ENCODE measurements around the gene TMEM51. TPM values are rescaled to one million over a fixed set of nuclear protein-coding genes. Genes with fewer than 3 reads are reported as not detected.

The TMEM51 gene
- total RNA-seq, 1 donor from 2014 or later, result 31.4 TPM

DNA sequence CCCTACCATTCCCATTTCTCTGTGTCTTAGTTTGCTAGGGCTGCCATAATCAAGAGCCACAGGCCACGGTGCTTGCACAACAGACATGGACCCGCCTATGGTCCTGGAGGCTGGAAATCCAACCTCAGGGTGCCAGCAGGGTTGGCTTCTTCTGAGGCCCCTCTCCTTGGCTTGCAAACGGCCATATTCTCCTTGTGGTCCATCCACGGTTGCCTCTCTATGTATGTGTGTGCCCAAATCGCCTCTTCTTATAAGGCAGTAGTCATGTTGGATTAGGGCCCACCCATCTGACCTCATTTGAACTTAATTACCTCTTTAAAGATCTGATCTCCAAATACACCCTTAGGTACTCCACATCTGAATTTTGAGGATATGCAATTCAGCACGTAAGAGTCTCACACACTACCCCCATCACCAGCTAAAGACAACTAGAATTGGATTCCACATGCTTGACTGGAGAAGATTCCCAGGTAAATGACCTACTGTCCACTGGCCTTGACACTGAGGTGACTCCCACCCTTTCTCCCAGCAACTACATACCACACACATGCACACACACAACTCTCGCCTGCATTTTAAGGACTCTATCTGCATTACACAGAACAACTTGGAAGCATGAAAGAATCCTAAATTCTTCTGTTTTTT, 28.3 kb upstream of the TMEM51 start:
- no peak overlapping the region for H3K27ac ChIP-seq
- H3K4me1 ChIP-seq, result no peaks in the 10 kb centered on the region
- TF ChIP-seq, protein P1, sequence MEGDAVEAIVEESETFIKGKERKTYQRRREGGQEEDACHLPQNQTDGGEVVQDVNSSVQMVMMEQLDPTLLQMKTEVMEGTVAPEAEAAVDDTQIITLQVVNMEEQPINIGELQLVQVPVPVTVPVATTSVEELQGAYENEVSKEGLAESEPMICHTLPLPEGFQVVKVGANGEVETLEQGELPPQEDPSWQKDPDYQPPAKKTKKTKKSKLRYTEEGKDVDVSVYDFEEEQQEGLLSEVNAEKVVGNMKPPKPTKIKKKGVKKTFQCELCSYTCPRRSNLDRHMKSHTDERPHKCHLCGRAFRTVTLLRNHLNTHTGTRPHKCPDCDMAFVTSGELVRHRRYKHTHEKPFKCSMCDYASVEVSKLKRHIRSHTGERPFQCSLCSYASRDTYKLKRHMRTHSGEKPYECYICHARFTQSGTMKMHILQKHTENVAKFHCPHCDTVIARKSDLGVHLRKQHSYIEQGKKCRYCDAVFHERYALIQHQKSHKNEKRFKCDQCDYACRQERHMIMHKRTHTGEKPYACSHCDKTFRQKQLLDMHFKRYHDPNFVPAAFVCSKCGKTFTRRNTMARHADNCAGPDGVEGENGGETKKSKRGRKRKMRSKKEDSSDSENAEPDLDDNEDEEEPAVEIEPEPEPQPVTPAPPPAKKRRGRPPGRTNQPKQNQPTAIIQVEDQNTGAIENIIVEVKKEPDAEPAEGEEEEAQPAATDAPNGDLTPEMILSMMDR (IDR thresholded peaks at IDR 0.05), result no peak
- no peak for TF ChIP-seq POLR2AphosphoS5 (IDR thresholded peaks at IDR 0.05; ENCODE audit: insufficient read depth in 1 of 2, low read depth in 1 of 2)
- no peak for TF ChIP-seq POLR2A (IDR thresholded peaks at IDR 0.05)
- H3K9me3 ChIP-seq, result no peaks in the 10 kb centered on the region
- H3K4me3 ChIP-seq, result no peak overlapping the region
- no peaks in the 10 kb centered on the region for H3K36me3 ChIP-seq
- H3K27me3 ChIP-seq, result no peaks in the 10 kb centered on the region
- intact Hi-C loops (cut with DNase I), result loop anchor here (5.0 kb wide), 2 partner anchors 147 to 177 kb away; no protein-coding TSS in a partner anchor
- no peak for DNase-seq (ENCODE audit: extremely low spot score in 2 of 2)

DNA sequence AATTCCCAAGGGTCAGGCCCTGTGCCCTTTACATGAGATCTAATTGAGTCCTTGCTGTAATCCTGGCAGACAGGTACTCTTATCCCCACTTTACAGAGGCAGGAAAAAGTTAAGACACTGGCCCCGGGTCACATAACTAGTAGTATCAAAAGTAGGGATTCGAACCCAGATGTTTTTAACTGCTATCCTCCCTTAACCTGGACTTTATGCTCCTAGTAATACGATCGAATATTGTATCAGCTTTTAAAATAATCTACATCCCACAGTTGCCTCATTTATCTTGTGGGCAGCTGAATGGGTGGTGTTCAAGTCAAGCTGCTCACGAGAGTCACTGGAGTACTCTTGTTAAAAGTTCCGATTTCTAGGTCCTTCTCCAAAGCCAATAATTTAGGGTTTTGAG, 25.5 kb upstream of the TMEM51 start:
- TF ChIP-seq, protein P1 (IDR thresholded peaks at IDR 0.05), result no peak
- no peak for TF ChIP-seq POLR2A (IDR thresholded peaks at IDR 0.05)

DNA sequence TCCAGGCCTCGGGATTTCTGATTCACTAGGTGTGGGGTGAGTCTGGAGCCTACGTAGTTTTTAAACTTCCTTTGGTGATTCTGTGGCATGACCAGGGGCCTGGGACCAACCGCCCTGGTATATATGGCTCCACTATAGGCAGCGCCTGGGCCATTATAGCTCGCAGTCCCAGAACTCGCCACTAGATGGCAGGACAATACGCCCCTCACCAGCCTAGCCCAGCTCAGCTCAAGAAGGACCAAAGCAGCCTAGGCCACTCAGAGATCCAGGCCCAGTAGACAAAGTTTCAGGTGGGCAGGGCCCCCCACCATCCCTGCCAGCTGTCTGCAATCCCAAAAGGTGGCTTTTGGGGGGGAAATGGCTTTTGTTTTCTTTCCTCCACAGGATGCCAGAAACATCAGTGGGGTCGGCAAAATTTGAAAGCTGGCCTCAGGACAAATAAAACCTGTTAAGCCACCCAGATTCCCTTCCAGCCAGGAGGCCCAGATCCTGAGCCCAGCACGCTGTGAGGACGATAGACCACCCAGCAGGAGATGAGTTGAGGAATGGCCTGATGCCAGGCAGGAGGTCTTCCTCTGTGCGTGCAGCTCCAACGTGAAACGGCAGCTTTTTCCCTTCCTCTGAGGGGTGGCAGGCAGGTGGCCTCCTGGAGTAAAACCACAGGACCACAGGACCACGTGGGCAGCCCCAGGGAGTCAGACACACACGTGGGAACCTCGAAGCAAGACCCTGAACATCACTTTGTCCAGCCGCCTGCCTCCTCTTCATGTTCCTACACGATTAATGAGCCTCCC, 24.8 kb upstream of the TMEM51 start:
- Histone ChIP-seq H3K9me3 (no peaks in the 10 kb centered on the region), H3K4me1 (no peaks in the 10 kb centered on the region), H3K36me3 (no peaks in the 10 kb centered on the region), H3K4me3 (no peak overlapping the region), H3K27me3 (no peaks in the 10 kb centered on the region), H3K27ac (no peak overlapping the region)
- TF ChIP-seq, protein P1 (IDR thresholded peaks at IDR 0.05), result peak; percentile 86 to 91 (median 88)
- no peak for TF ChIP-seq POLR2AphosphoS5 (IDR thresholded peaks at IDR 0.05; ENCODE audit: insufficient read depth in 1 of 2, low read depth in 1 of 2)
- intact Hi-C loops (cut with DNase I), result loop anchor here (5.0 kb wide), 2 partner anchors 144 to 174 kb away; no protein-coding TSS in a partner anchor
- DNase-seq (ENCODE audit: extremely low spot score in 2 of 2), result no peak

More for the DNA sequence above, 25.5 kb upstream of the TMEM51 start:
- Histone ChIP-seq H3K9me3 (no peaks in the 10 kb centered on the region), H3K4me1 (no peaks in the 10 kb centered on the region), H3K36me3 (no peaks in the 10 kb centered on the region), H3K4me3 (no peak overlapping the region), H3K27ac (no peak overlapping the region), H3K27me3 (no peaks in the 10 kb centered on the region)
- intact Hi-C loops (cut with DNase I), result loop anchor here (5.0 kb wide), 2 partner anchors 144 to 174 kb away; no protein-coding TSS in a partner anchor
- no peak for DNase-seq (ENCODE audit: extremely low spot score in 2 of 2)

DNA sequence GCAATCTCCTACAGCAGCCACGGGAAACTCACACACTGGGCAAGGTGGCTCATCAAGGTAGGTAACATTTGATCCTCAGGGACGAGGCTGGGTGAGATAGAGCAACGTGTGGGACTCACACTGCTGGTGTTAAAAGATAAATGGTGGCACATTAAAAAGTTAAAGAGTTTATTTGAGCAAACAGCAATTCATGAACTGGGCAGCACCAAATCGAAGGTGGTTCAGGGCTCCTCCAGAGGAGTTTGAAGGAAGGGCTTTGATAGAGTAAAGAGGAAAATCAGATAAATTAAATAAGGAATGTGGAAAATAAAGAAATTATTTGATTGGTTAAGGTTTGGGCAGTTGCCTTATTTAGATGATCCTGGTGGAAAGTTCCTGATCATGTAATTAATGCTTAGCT, 23.6 kb upstream of the TMEM51 start:
- intact Hi-C loops (cut with DNase I), result loop anchor here (5.0 kb wide), 2 partner anchors 142 to 172 kb away; no protein-coding TSS in a partner anchor
- H3K4me1 ChIP-seq, result no peaks in the 10 kb centered on the region
- H3K27ac ChIP-seq, result no peak overlapping the region
- H3K9me3 ChIP-seq, result no peaks in the 10 kb centered on the region
- H3K27me3 ChIP-seq, result no peaks in the 10 kb centered on the region
- H3K4me3 ChIP-seq, result no peak overlapping the region
- no peak for DNase-seq (ENCODE audit: extremely low spot score in 2 of 2)
- H3K36me3 ChIP-seq, result no peaks in the 10 kb centered on the region
- no peak for TF ChIP-seq POLR2AphosphoS5 (IDR thresholded peaks at IDR 0.05; ENCODE audit: insufficient read depth in 1 of 2, low read depth in 1 of 2)

DNA sequence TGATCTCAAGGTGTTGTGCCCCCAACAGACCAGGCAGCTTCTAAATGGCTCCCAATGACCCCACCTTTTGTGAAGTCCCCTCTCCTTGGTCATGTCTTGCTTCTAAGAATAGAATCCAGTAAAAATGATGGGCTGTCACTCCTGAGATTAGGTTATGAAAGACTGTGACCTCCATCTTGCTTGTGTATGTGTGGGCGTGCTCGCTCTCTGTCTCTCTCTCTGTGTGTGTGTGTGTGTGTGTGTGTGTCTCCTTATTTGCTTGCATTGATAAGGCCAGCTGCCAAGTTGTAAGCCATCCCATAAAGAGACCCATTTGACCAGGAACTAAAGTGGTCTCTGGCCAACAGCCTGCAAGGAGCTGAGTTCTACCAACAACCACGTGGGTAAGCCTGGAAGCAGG, 22.9 kb upstream of the TMEM51 start:
- Histone ChIP-seq H3K9me3 (no peaks in the 10 kb centered on the region), H3K36me3 (no peaks in the 10 kb centered on the region), H3K27me3 (no peaks in the 10 kb centered on the region), H3K27ac (no peak overlapping the region), H3K4me1 (no peaks in the 10 kb centered on the region), H3K4me3 (no peak overlapping the region)
- intact Hi-C loops (cut with DNase I), result no loop called here
- TF ChIP-seq POLR2A (IDR thresholded peaks at IDR 0.05) (no peak), POLR2AphosphoS5 (IDR thresholded peaks at IDR 0.05; ENCODE audit: insufficient read depth in 1 of 2, low read depth in 1 of 2) (no peak)
- TF ChIP-seq, protein P1 (IDR thresholded peaks at IDR 0.05), result no peak
- DNase-seq (ENCODE audit: extremely low spot score in 2 of 2), result no peak
